ENCODE data around the gene HOXB4.

The HOXB4 gene

GRCh38 chr17:48571826-48572417 lies 6.2 kb downstream of the HOXB4 start:
- no peak for TF ChIP-seq CTCF (IDR thresholded peaks at IDR 0.05; ENCODE audit: insufficient read depth, low read depth, low read length, missing control alignments)
- DNase-seq (ENCODE audit: low read depth): no peak
- H3K4me3 ChIP-seq (ENCODE audit: low read depth, low read length): no peak overlapping the region

GRCh38 chr17:48571024-48571818 lies 6.9 kb downstream of the HOXB4 start:
- H3K4me3 ChIP-seq (ENCODE audit: low read depth, low read length): no peak overlapping the region
- no peak for TF ChIP-seq CTCF (IDR thresholded peaks at IDR 0.05; ENCODE audit: insufficient read depth, low read depth, low read length, missing control alignments)
- no peak for DNase-seq (ENCODE audit: low read depth)

- H3K4me3 ChIP-seq (ENCODE audit: low read depth, low read length): no peak overlapping the region
- TF ChIP-seq CTCF (IDR thresholded peaks at IDR 0.05; ENCODE audit: insufficient read depth, low read depth, low read length, missing control alignments): no peak
- no peak for DNase-seq (ENCODE audit: low read depth)
These were observed 7.7 kb downstream of the HOXB4 start for GRCh38 chr17:48570325-48571023.

- no peak overlapping the region for H3K4me3 ChIP-seq (ENCODE audit: low read depth, low read length)
- DNase-seq (ENCODE audit: low read depth): no peak
- TF ChIP-seq CTCF (IDR thresholded peaks at IDR 0.05; ENCODE audit: insufficient read depth, low read depth, low read length, missing control alignments): no peak
These were observed 8.4 kb downstream of the HOXB4 start for GRCh38 chr17:48569674-48570324.

- TF ChIP-seq CTCF (IDR thresholded peaks at IDR 0.05; ENCODE audit: insufficient read depth, low read depth, low read length, missing control alignments): no peak
- no peak for DNase-seq (ENCODE audit: low read depth)
- H3K4me3 ChIP-seq (ENCODE audit: low read depth, low read length): no peak overlapping the region
These were observed 8.9 kb downstream of the HOXB4 start for GRCh38 chr17:48569240-48569582.

- TF ChIP-seq CTCF (IDR thresholded peaks at IDR 0.05; ENCODE audit: insufficient read depth, low read depth, low read length, missing control alignments): no peak
- H3K4me3 ChIP-seq (ENCODE audit: low read depth, low read length): no peak overlapping the region
- no peak for DNase-seq (ENCODE audit: low read depth)
These were observed 9.5 kb downstream of the HOXB4 start for GRCh38 chr17:48568499-48569239.

All from GM12865 (cell line).